Fibroblast of lung (primary cell): Measurements from ENCODE around the gene ALPK1. TPM values are rescaled to one million over a fixed set of nuclear protein-coding genes. Genes with fewer than 3 reads are reported as not detected.
"Not testable (repeated sequence)": the region's sequence is repeated elsewhere in the genome, so short reads cannot be mapped to it uniquely, and the experiment has no call there.

ENCODE experiments used
- DNase-seq, 2 donors: peaks; one replicate each; pipeline versions ENCODE4 v3.0.0 to v3.0.0-alpha.2; 2010; ENCODE audit warnings: low read depth in 2 of 2
- H2AFZ ChIP-seq: 2 replicates; pipeline ENCODE4 v1.5.1; 2012; ENCODE audit warnings: low read length, control low read depth, inconsistent platforms
- H3K27ac ChIP-seq: 2 replicates; pipeline ENCODE4 v1.5.1; 2011; ENCODE audit warnings: low read length, control low read depth; ENCODE audit not compliant: insufficient read depth
- H3K27me3 ChIP-seq: 2 replicates; pipeline ENCODE4 v1.5.1; 2011; ENCODE audit warnings: mild to moderate bottlenecking, low read length; ENCODE audit not compliant: control insufficient read depth, insufficient read depth
- H3K36me3 ChIP-seq: 2 replicates; pipeline ENCODE4 v1.5.1; 2011; ENCODE audit warnings: low read length; ENCODE audit not compliant: control insufficient read depth, insufficient read depth
- H3K4me1 ChIP-seq: 2 replicates; pipeline ENCODE4 v1.5.1; 2011; ENCODE audit warnings: low read length; ENCODE audit not compliant: control insufficient read depth, insufficient read depth; ENCODE audit errors: extremely low read depth
- H3K4me2 ChIP-seq: 2 replicates; pipeline ENCODE4 v1.5.1; 2011; ENCODE audit warnings: low read length, control low read depth; ENCODE audit not compliant: insufficient read depth; ENCODE audit errors: extremely low read depth
- H3K4me3 ChIP-seq, 4 experiments: fragments of 200-600 bp in 1 of 4; sonication (generic) in 1 of 4; replicated peaks in 1 of 4; 2 replicates each; pipeline ENCODE4 v1.5.1; 2011 to 2016; ENCODE audit warnings: low read length in 4 of 4, low read depth in 3 of 4, mild to moderate bottlenecking in 3 of 4, control low read depth in 2 of 4, inconsistent platforms in 1 of 4, mixed read lengths in 1 of 4; ENCODE audit not compliant: insufficient read depth in 1 of 4; ENCODE audit errors: control extremely low read depth in 1 of 4
- H3K79me2 ChIP-seq: 2 replicates; pipeline ENCODE4 v1.5.1; 2012; ENCODE audit warnings: mild to moderate bottlenecking, low read length, inconsistent platforms; ENCODE audit not compliant: control insufficient read depth, insufficient read depth
- H3K9ac ChIP-seq: 2 replicates; pipeline ENCODE4 v1.5.1; 2011; ENCODE audit warnings: mild to moderate bottlenecking, low read length, control low read depth; ENCODE audit not compliant: insufficient read depth
- H3K9me3 ChIP-seq: 2 replicates; pipeline ENCODE4 v1.5.1; 2012; ENCODE audit warnings: low read depth, low read length; ENCODE audit not compliant: control insufficient read depth, insufficient read depth
- H4K20me1 ChIP-seq: 2 replicates; pipeline ENCODE4 v1.5.1; 2011; ENCODE audit warnings: low read length; ENCODE audit not compliant: control insufficient read depth, insufficient read depth; ENCODE audit errors: extremely low read depth
- EZH2 ChIP-seq: IDR thresholded peaks from 2 replicates; pipeline ENCODE4 v1.5.1; 2012; ENCODE audit warnings: low read length, control low read depth, mild to moderate bottlenecking; ENCODE audit errors: missing control alignments
- polyA plus RNA-seq, 2 donors: library from polyadenylated mRNA; depleted of rRNA in 1 of 2; stranded (reverse) in 1 of 2; unstranded in 1 of 2; fragments of >200 nt; gene quantifications; 2 replicates each; pipeline ENCODE4 v1.2.1, GENCODE V29; 2011 to 2012; ENCODE audit warnings: missing spikeins in 1 of 2
- total RNA-seq: library from RNA; depleted of rRNA; stranded (reverse); fragments of >200 nt; gene quantifications from 2 replicates; pipeline ENCODE4 v1.2.1, GENCODE V29; 2014
- TF ChIP-seq, protein P1 (sequence below), 2 donors: IDR thresholded peaks in 1 of 2; conservative IDR thresholded peaks in 1 of 2; 1 replicate in 1 of 2; 2 replicates in 1 of 2; pipeline ENCODE4 v1.5.1; 2011 to 2012; ENCODE audit warnings: low read length in 2 of 2, control low read depth in 1 of 2, inconsistent platforms in 1 of 2, low read depth in 1 of 2, mild to moderate bottlenecking in 1 of 2

Gene ALPK1
- total and polyA plus RNA-seq, 2 donors (not counting 1 experiment from before 2014, with no cell fraction given) = 9.3 to 50.2 TPM

DNA sequence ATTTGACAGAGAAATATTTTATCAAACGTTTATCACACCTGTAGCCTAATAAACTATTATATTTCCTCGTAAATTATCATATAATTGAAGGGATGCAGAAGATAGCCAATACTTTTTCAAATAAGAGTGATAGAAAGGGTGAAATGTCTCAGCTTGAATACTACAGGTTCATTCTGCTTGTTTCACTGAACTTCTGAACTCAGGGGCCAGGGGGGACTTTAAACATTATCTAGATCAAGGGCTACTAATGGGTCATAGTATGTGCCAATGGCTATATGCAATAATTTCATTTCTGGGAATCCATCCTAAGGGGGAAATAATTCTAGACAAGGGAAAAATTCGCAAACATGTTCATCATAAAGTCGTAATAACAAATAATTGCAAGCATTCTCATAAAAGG is 2.6 kb downstream of the ALPK1 start:
- Histone ChIP-seq H3K4me3 (no peak overlapping the region), H3K4me2 (no peak overlapping the region), H3K9ac (no peak overlapping the region), H4K20me1 (no peaks in the 10 kb centered on the region), H3K27me3 (no peaks in the 10 kb centered on the region), H3K79me2 (no peaks in the 10 kb centered on the region), H2AFZ (no peak overlapping the region), H3K9me3 (no peaks in the 10 kb centered on the region), H3K4me1 (peaks cover 2% of the 10 kb centered on the region), H3K27ac (no peak overlapping the region), H3K36me3 (no peaks in the 10 kb centered on the region)
- DNase-seq = no peak
- no peak for TF ChIP-seq EZH2
- TF ChIP-seq, protein P1, sequence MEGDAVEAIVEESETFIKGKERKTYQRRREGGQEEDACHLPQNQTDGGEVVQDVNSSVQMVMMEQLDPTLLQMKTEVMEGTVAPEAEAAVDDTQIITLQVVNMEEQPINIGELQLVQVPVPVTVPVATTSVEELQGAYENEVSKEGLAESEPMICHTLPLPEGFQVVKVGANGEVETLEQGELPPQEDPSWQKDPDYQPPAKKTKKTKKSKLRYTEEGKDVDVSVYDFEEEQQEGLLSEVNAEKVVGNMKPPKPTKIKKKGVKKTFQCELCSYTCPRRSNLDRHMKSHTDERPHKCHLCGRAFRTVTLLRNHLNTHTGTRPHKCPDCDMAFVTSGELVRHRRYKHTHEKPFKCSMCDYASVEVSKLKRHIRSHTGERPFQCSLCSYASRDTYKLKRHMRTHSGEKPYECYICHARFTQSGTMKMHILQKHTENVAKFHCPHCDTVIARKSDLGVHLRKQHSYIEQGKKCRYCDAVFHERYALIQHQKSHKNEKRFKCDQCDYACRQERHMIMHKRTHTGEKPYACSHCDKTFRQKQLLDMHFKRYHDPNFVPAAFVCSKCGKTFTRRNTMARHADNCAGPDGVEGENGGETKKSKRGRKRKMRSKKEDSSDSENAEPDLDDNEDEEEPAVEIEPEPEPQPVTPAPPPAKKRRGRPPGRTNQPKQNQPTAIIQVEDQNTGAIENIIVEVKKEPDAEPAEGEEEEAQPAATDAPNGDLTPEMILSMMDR (conservative IDR thresholded peaks at IDR 0.05 in 1 of 2, IDR thresholded peaks at IDR 0.05 in 1 of 2; ENCODE audit: low read depth in 1 of 2, low read length in 2 of 2) = no peak

DNA sequence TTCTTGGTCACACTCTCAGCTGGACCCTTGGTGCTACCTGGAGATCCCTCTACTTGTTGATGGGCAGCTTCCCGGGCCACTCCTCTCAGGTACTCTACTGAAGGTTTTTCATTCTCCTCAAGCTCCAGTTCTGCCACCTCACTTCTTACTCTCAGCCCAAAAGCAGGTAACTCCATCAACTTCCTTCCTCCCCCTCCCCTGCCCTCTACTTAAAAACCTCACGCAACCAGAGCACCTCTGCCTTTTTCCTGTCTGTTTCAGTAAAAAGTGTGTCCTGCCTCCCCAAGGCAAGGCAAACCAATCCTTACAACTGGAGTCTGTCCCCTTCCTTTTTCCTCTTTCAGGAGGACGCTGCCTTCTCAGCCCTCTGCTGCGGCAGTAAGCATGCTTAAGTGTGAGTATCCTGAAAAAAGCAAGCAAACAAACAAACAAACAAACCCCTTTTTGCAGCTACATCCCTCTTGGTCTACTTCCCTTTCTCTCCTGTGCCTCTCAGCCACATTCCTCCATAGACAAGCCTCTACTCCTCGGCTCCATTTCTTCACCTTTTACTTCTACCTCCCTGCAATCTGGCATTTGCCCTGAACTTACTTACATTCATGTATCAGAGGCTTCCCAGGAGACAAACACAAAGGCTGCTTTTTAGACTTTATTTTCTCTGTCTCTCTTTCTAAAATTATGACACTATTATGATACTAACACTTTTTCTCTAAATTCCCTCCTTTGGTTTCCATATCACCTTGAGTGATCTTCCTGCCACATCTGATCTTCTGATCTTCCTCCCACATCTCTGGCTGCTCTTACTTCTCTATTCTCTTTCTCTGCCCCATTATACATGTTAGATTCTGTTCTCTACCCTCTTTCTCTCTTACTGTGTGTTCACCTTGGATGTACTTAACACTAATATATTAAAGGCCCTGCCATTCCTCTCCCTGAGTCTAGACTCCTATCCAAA is 5.4 kb downstream of the ALPK1 start:
- H3K79me2 ChIP-seq = no peaks in the 10 kb centered on the region
- no peak overlapping the region for H3K9ac ChIP-seq
- H3K4me3 ChIP-seq = no peak overlapping the region
- no peaks in the 10 kb centered on the region for H3K36me3 ChIP-seq
- no peak overlapping the region for H3K4me2 ChIP-seq
- DNase-seq = no peak
- no peaks in the 10 kb centered on the region for H3K27me3 ChIP-seq
- no peak overlapping the region for H2AFZ ChIP-seq
- no peaks in the 10 kb centered on the region for H4K20me1 ChIP-seq
- TF ChIP-seq, protein P1 (conservative IDR thresholded peaks at IDR 0.05 in 1 of 2, IDR thresholded peaks at IDR 0.05 in 1 of 2; ENCODE audit: low read depth in 1 of 2, low read length in 2 of 2) = no peak
- no peak for TF ChIP-seq EZH2
- no peaks in the 10 kb centered on the region for H3K4me1 ChIP-seq
- H3K27ac ChIP-seq = no peak overlapping the region
- H3K9me3 ChIP-seq = no peaks in the 10 kb centered on the region

DNA sequence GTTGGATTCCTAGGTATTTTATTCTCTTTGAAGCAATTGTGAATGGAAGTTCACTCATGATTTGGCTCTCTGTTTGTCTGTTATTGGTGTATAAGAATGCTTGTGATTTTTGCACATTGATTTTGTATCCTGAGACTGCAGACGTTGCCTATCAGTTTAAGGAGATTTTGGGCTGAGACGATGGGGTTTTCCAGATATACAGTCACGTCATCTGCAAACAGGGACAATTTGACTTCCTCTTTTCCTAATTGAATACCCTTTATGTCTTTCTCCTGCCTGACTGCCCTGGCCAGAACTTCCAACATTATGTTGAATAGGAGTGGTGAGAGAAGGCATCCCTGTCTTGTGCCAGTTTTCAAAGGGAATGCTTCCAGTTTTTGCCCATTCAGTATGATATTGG is 8.3 kb downstream of the ALPK1 start:
- not testable (repeated sequence) for H3K27me3 ChIP-seq, H3K79me2 ChIP-seq, H3K27ac ChIP-seq, H2AFZ ChIP-seq, H4K20me1 ChIP-seq, H3K4me1 ChIP-seq, H3K4me2 ChIP-seq, H3K36me3 ChIP-seq, H3K4me3 ChIP-seq, H3K9me3 ChIP-seq, H3K9ac ChIP-seq, DNase-seq
